Adrenal gland (tissue), 5 donors: ENCODE results near the gene ABAT.

ENCODE experiments used
- CTCF ChIP-seq, 6 experiments: fragments of 450-650 bp in 4 of 6; fragments of 200-600 bp in 2 of 6; sonication (generic) in 1 of 6; IDR thresholded peaks; 1 replicate in 5 of 6; 2 replicates in 1 of 6; pipeline versions ENCODE4 v1.5.1 to v1.8.0; 2016 to 2021; ENCODE audit warnings: antibody characterized with exemption in 6 of 6, mild to moderate bottlenecking in 2 of 6, moderate library complexity in 1 of 6
- POLR2A ChIP-seq, 2 donors: fragments of 450-650 bp; IDR thresholded peaks; one replicate each; pipeline ENCODE4 v1.6.1; 2017; ENCODE audit warnings: antibody characterized with exemption in 2 of 2, mild to moderate bottlenecking in 2 of 2, moderate library complexity in 1 of 2
- donor health status: DM: no; HTN: no; CAD: no.

GRCh38 chr16:8775359-8775758 lies 100.9 kb downstream of the ABAT start:
- TF ChIP-seq POLR2A (IDR thresholded peaks at IDR 0.05) = no peak
- no peak for TF ChIP-seq CTCF (IDR thresholded peaks at IDR 0.05)
